K562 (cell line): ENCODE data around the gene HDAC9. TPM values are rescaled to one million over a fixed set of nuclear protein-coding genes. Genes with fewer than 3 reads are reported as not detected.

Experiments used
- ATAC-seq: fragments of 200-7000 bp; cut with Tn5 transposase; 3 replicates; pipeline ENCODE4 v1.9.1; 2020; ENCODE audit warnings: moderate library complexity
- BruUV-seq: library from RNA; stranded (reverse); fragments of 400-500 nt; replicated peaks from 2 replicates; lab custom pipeline; 2021; lab: Mats Ljungman, UMichigan
- CTCF ChIA-PET: fragments of 300-600 bp; formaldehyde crosslinking; extraction: SDS; loops from one replicate; lab custom pipeline; 2021; ENCODE audit warnings: low intra/inter-chr PET ratio; lab: Yijun Ruan, JAX
- POLR2A ChIA-PET: fragments of 300-600, 350-650 bp; sonication (Branson Sonifier 250); formaldehyde crosslinking; extraction: SDS; loops from one replicate; lab custom pipeline; 2021; ENCODE audit warnings: antibody characterized with exemption, inconsistent platforms; lab: Yijun Ruan, JAX
- DNase-seq, 4 experiments: peaks; one replicate each; pipeline versions ENCODE4 v3.0.0 to v3.0.0-alpha.2; 2011 to 2018; ENCODE audit warnings: low spot score in 3 of 4, mixed read lengths in 3 of 4; ENCODE audit errors: extremely low read depth in 1 of 4
- FAIRE-seq: peaks from 2 replicates; lab custom pipeline; 2011; peaks lifted over from hg19 to GRCh38; lab: Jason Lieb, UNC
- H2AFZ ChIP-seq: 2 replicates; pipeline ENCODE4 v1.6.0; 2011; ENCODE audit warnings: low read depth, low read length, control low read depth, inconsistent platforms
- H3K27ac ChIP-seq: fragments of 200-600 bp; 3 replicates; pipeline ENCODE4 v1.8.0; 2011; ENCODE audit warnings: low read depth, mild to moderate bottlenecking, control low read depth, inconsistent platforms, low read length, moderate library complexity, mixed read lengths; ENCODE audit errors: extremely low read depth
- H3K27me3 ChIP-seq, 2 experiments: fragments of 300-600 bp in 1 of 2; 2 replicates in 1 of 2; 3 replicates in 1 of 2; pipeline versions ENCODE4 v1.6.0 to v1.8.0; 2011; ENCODE audit warnings: inconsistent platforms in 2 of 2, low read length in 2 of 2, mild to moderate bottlenecking in 1 of 2, mixed read lengths in 1 of 2, moderate library complexity in 1 of 2; ENCODE audit not compliant: control insufficient read depth in 2 of 2, insufficient read depth in 2 of 2
- H3K36me3 ChIP-seq: fragments of 300-600 bp; 3 replicates; pipeline ENCODE4 v1.8.0; 2011; ENCODE audit warnings: mild to moderate bottlenecking, low read length, inconsistent platforms; ENCODE audit not compliant: control insufficient read depth, insufficient read depth
- H3K4me1 ChIP-seq, 2 experiments: fragments of 200-600 bp in 1 of 2; replicated peaks in 1 of 2; 2 replicates in 1 of 2; 3 replicates in 1 of 2; pipeline versions ENCODE4 v1.5.1 to v1.8.0; 2011; ENCODE audit warnings: inconsistent platforms in 2 of 2, low read length in 2 of 2, mild to moderate bottlenecking in 1 of 2, mixed read lengths in 1 of 2, moderate library complexity in 1 of 2; ENCODE audit not compliant: control insufficient read depth in 2 of 2, insufficient read depth in 2 of 2
- H3K4me2 ChIP-seq: 2 replicates; pipeline ENCODE4 v1.6.1; 2011; ENCODE audit warnings: low read length, control low read depth, inconsistent platforms, mixed read lengths; ENCODE audit not compliant: insufficient read depth
- H3K4me3 ChIP-seq: fragments of 200-600 bp; sonication (generic), shearing (Covaris generic); 2 replicates; pipeline ENCODE4 v1.5.1; 2016; ENCODE audit warnings: control low read depth, inconsistent platforms
- H3K79me2 ChIP-seq: fragments of 200-600 bp; 3 replicates; pipeline ENCODE4 v1.8.0; 2011; ENCODE audit warnings: low read length, inconsistent platforms; ENCODE audit not compliant: control insufficient read depth, insufficient read depth
- H3K9ac ChIP-seq, 2 experiments: 2 replicates each; pipeline versions ENCODE4 v1.6.0 to v1.6.1; 2011; ENCODE audit warnings: low read depth in 2 of 2, low read length in 2 of 2, control low read depth in 1 of 2, inconsistent platforms in 1 of 2, mild to moderate bottlenecking in 1 of 2, mixed read lengths in 1 of 2; ENCODE audit not compliant: insufficient read depth in 1 of 2
- H3K9me1 ChIP-seq: one replicate; pipeline ENCODE4 v1.6.0; 2011; ENCODE audit warnings: inconsistent platforms, mild to moderate bottlenecking, low read length, moderate library complexity; ENCODE audit not compliant: control insufficient read depth, insufficient read depth
- H3K9me3 ChIP-seq: replicated peaks from 2 replicates; pipeline ENCODE4 v1.5.1; 2011; ENCODE audit warnings: low read depth, low read length, inconsistent platforms; ENCODE audit not compliant: control insufficient read depth, insufficient read depth
- H4K20me1 ChIP-seq: replicated peaks from 2 replicates; pipeline ENCODE4 v1.6.1; 2011; ENCODE audit warnings: low read length, inconsistent platforms, mixed read lengths; ENCODE audit not compliant: control insufficient read depth, insufficient read depth
- BDP1 ChIP-seq: IDR thresholded peaks from 3 replicates; pipeline ENCODE4 v1.6.1; 2011; ENCODE audit not compliant: insufficient read length, insufficient read depth
- ESRRB ChIP-seq: fragments of 250-450 bp; sonication (Bioruptor Pico); IDR thresholded peaks from 2 replicates; pipeline ENCODE4 v1.5.0; 2020; ENCODE audit warnings: mild to moderate bottlenecking, moderate library complexity, borderline replicate concordance
- KLF6 ChIP-seq: fragments of 250-450 bp; sonication (Bioruptor Pico); IDR thresholded peaks from 2 replicates; pipeline ENCODE4 v1.4.0; 2020; ENCODE audit warnings: mild to moderate bottlenecking, moderate library complexity, borderline replicate concordance
- NCOA2 ChIP-seq, 2 experiments: fragments of 450-650 bp; IDR thresholded peaks; 2 replicates each; pipeline ENCODE4 v1.6.1; 2018; ENCODE audit warnings: mild to moderate bottlenecking in 2 of 2, moderate library complexity in 1 of 2; ENCODE audit not compliant: partially characterized antibody in 2 of 2
- STAG1 ChIP-seq: sonication (generic); formaldehyde crosslinking; IDR thresholded peaks from 2 replicates; pipeline ENCODE4 v1.5.0; 2020; ENCODE audit warnings: missing genetic modification reagents, borderline replicate concordance
- TAF15 ChIP-seq: fragments of 200-400 bp; formaldehyde crosslinking; IDR thresholded peaks from 2 replicates; pipeline ENCODE4 v1.6.1; 2017; ENCODE audit warnings: mild to moderate bottlenecking, low read depth, low read length, moderate library complexity
- TEAD4 ChIP-seq, 2 experiments: sonication (generic) in 1 of 2; formaldehyde crosslinking in 1 of 2; IDR thresholded peaks; 2 replicates each; pipeline versions ENCODE4 v1.6.1 to v1.8.0; 2012 to 2022; ENCODE audit warnings: borderline replicate concordance in 1 of 2, inconsistent platforms in 1 of 2, low read length in 1 of 2, mild to moderate bottlenecking in 1 of 2, missing genetic modification reagents in 1 of 2
- ZNF780A ChIP-seq: fragments of 250-450 bp; sonication (Bioruptor Pico); IDR thresholded peaks from 2 replicates; pipeline ENCODE4 v1.5.0; 2021; ENCODE audit warnings: mild to moderate bottlenecking
- WGBS: fragments of 100-300 bp; shearing (Covaris generic); methylation state at CpG from one replicate; pipeline ENCODE4 v1.1.6; 2016; ENCODE audit warnings: low coverage, mixed read lengths; ENCODE audit not compliant: insufficient coverage; ENCODE audit errors: missing lambda C conversion rate; 5-methylcytosine and 5-hydroxymethylcytosine counted together
- in situ Hi-C: fragments of 300-500 bp; cut with MboI; formaldehyde crosslinking; loops from 4 replicates; pipeline ENCODE4 v1.15.0; 2018; ENCODE audit warnings: inconsistent platforms, mixed read lengths
- intact Hi-C: fragments of 100-400 bp; cut with micrococcal nuclease; formaldehyde crosslinking; loops from 2 replicates; pipeline ENCODE4 v1.14.2; 2022
- polyA plus RNA-seq, 8 experiments: library from polyadenylated mRNA; depleted of rRNA in 4 of 8; stranded (reverse) in 5 of 8; unstranded in 3 of 8; fragments of >200 nt; fragmentation: Nextera tagmentation in 2 of 8; fragmentation: Illumina TruSeq in 1 of 8; extraction: Ambion mirVana in 2 of 8; extraction: Trizol in 1 of 8; gene quantifications; 2 replicates each; pipeline versions ENCODE4 v1.2.1 to v1.2.3, GENCODE V29; 2011 to 2014; ENCODE audit warnings: inconsistent platforms in 1 of 8, missing spikeins in 1 of 8
- total RNA-seq, 7 experiments: library from RNA; depleted of rRNA in 6 of 7; stranded (reverse); fragments of >200 nt in 6 of 7; fragmentation: Illumina TruSeq in 2 of 7; extraction: Trizol in 2 of 7; gene quantifications; 2 replicates each; pipeline versions ENCODE4 v1.2.1 to v1.2.3, GENCODE V29; 2011 to 2021; ENCODE audit warnings: low replicate concordance in 1 of 7

Gene HDAC9
- total and polyA plus RNA-seq, 9 of the 15 experiments (the other 6 are each of a cell fraction or from before 2014, with no cell fraction given) = 0.08 to 0.91 (median 0.33) TPM

DNA sequence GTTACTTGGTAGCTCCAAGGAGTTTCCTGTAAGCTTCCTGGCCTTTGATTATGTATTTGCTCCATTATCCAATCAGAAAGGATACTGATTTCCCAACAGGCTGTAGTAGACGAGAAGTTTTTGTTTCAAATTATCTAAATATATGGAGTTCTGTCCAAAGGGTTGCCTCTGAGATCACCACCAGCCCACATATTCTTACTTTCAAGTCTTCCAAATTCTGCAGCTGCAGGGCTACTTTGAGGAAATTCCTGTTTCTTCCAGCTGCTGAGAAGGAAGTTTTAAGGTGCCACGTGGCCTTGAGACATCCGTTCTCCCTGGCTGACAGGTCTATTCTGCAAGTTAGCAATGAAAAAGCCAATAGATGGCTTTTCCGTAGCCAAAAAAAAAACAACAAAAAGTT lies 335.9 kb downstream of the HDAC9 start:
- no TSS peak for BruUV-seq
- H3K27me3 ChIP-seq = no peaks in the 10 kb centered on the region
- H3K9me3 ChIP-seq = no peaks in the 10 kb centered on the region
- no peak overlapping the region for H3K4me2 ChIP-seq
- H2AFZ ChIP-seq = no peak overlapping the region
- no peak overlapping the region for H3K27ac ChIP-seq
- ATAC-seq (no peak), FAIRE-seq (no peak), DNase-seq (no peak)
- ChIA-PET POLR2A (interaction anchor here (0.8 kb wide), 1 partner anchor 173 kb away, joined by 4 read pairs; no protein-coding TSS in a partner anchor), CTCF (no interaction called here)
- intact Hi-C loops = no loop called here
- in situ Hi-C loops = no loop called here
- TF ChIP-seq ESRRB (CRISPR knock-in tag) (no peak), TAF15 (no peak), TEAD4 (IDR thresholded peaks at IDR 0.05; ENCODE audit: low read length) (no peak), TEAD4 (CRISPR knock-in tag; IDR thresholded peaks at IDR 0.05; ENCODE audit: borderline replicate concordance) (no peak)
- no peaks in the 10 kb centered on the region for H4K20me1 ChIP-seq
- no peak overlapping the region for H3K9ac ChIP-seq
- 4% methylated on average over 4 of the region's 4 CpGs for WGBS
- no peaks in the 10 kb centered on the region for H3K4me1 ChIP-seq
- no peaks in the 10 kb centered on the region for H3K79me2 ChIP-seq
- no peak overlapping the region for H3K4me3 ChIP-seq
- H3K9me1 ChIP-seq = no peaks in the 10 kb centered on the region
- H3K36me3 ChIP-seq = no peaks in the 10 kb centered on the region

DNA sequence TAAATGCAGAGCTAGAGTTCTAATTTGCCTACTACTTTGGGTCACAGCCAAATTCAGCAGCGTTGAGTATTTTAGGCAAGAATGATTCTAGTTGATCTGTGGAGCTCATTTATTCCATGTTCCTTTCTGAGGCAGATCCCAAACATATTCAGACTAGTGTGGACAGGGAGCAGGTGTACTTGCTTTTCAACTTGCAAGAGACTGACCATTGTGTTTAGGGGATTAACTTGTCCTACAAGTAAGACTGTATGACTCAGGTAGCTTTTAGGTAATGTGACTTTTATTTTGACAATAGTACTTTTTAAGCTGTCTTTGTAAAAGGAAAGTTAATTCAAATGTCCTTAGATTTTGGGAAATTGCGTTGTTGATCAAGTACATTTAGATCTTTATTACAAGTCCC lies 336.4 kb downstream of the HDAC9 start:
- H3K27me3 ChIP-seq = no peaks in the 10 kb centered on the region
- no TSS peak for BruUV-seq
- H3K4me1 ChIP-seq = no peaks in the 10 kb centered on the region
- H2AFZ ChIP-seq = no peak overlapping the region
- no peaks in the 10 kb centered on the region for H3K36me3 ChIP-seq
- no peak overlapping the region for H3K9ac ChIP-seq
- no peaks in the 10 kb centered on the region for H3K9me3 ChIP-seq
- no peaks in the 10 kb centered on the region for H3K9me1 ChIP-seq
- no peak overlapping the region for H3K4me2 ChIP-seq
- FAIRE-seq (no peak), ATAC-seq (no peak), DNase-seq (no peak)
- no peak overlapping the region for H3K27ac ChIP-seq
- H3K4me3 ChIP-seq = no peak overlapping the region
- intact Hi-C loops = no loop called here
- H4K20me1 ChIP-seq = no peaks in the 10 kb centered on the region
- H3K79me2 ChIP-seq = no peaks in the 10 kb centered on the region
- WGBS = 0% methylated on average over 2 of the region's 2 CpGs
- in situ Hi-C loops = no loop called here
- POLR2A ChIA-PET = interaction anchor here (0.8 kb wide), 1 partner anchor 174 kb away, joined by 4 read pairs; no protein-coding TSS in a partner anchor
- CTCF ChIA-PET = no interaction called here
- no peak for TF ChIP-seq STAG1 (CRISPR knock-in tag)
- no peak for TF ChIP-seq NCOA2 (IDR thresholded peaks at IDR 0.05; ENCODE audit: partially characterized antibody in 2 of 2)
- TF ChIP-seq KLF6 (CRISPR knock-in tag) = no peak
- TF ChIP-seq BDP1 = no peak
- TF ChIP-seq ZNF780A (CRISPR knock-in tag) = no peak
